ENCODE data around the gene PA2G4.
"Not testable (repeated sequence)": the region's sequence is repeated elsewhere in the genome, so short reads cannot be mapped to it uniquely, and the experiment has no call there.

The PA2G4 gene

GRCh38 chr12:56104109-56104814, at the start of gene PA2G4:
TSS of gene PA2G4 (plus strand) at chr12:56104559. CDS start at chr12:56104738, 179 bp downstream.
- peak; percentile 99 for DNase-seq

- DNase-seq: not testable (repeated sequence)
These were observed 44.4 kb upstream of the PA2G4 start for GRCh38 chr12:56059964-56060363.

DNA sequence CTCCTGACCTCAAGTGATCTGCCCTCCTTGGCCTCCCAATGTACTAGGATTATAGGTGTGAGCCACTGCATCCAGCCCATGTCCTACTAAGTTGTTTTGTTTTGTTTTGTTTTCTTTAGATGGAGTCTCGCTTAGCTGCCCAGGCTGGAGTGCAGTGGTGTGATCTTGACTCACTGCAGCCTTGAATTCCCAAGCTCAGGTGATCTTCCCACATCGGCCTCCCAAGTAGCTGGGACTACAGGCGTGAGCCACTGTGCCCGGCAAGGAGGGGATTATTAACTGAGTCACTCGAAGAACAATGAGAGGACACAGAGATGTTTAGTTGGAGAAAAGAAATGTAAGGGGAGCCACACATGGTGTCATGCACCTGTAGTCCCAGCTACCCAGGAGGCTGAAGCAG, 42.4 kb upstream of the PA2G4 start:
- DNase-seq: no peak

- no peak for DNase-seq
These were observed 41.4 kb upstream of the PA2G4 start for GRCh38 chr12:56062996-56063395.

GRCh38 chr12:56071648-56072047, 32.7 kb upstream of the PA2G4 start:
- DNase-seq: no peak

DNA sequence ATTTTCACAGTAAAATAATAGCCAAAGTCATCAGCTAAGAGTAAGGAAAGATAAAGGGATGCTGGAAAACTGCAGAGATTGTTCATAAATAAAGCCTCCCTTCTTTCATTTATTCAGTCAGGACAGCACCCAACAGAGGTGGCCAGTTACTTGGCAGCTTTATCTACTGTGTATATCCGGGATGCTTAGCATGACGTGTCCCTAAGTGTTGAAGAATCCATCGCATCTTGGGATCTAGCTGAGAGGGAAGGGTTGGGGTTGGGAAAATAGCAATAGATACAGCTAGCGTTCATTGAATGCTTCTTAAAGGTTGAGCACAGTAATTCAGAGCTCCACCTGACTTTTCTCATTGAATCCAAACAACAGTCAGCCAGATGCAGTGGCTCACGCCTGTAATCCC, 30.0 kb upstream of the PA2G4 start:
- DNase-seq: no peak

- DNase-seq: not testable (repeated sequence)
These were observed 26.4 kb upstream of the PA2G4 start for GRCh38 chr12:56077966-56078365.

GRCh38 chr12:56078427-56078826, 25.9 kb upstream of the PA2G4 start:
- no peak for DNase-seq

- DNase-seq: peak; percentile 66
These were observed 25.2 kb upstream of the PA2G4 start for GRCh38 chr12:56078931-56079722.

DNA sequence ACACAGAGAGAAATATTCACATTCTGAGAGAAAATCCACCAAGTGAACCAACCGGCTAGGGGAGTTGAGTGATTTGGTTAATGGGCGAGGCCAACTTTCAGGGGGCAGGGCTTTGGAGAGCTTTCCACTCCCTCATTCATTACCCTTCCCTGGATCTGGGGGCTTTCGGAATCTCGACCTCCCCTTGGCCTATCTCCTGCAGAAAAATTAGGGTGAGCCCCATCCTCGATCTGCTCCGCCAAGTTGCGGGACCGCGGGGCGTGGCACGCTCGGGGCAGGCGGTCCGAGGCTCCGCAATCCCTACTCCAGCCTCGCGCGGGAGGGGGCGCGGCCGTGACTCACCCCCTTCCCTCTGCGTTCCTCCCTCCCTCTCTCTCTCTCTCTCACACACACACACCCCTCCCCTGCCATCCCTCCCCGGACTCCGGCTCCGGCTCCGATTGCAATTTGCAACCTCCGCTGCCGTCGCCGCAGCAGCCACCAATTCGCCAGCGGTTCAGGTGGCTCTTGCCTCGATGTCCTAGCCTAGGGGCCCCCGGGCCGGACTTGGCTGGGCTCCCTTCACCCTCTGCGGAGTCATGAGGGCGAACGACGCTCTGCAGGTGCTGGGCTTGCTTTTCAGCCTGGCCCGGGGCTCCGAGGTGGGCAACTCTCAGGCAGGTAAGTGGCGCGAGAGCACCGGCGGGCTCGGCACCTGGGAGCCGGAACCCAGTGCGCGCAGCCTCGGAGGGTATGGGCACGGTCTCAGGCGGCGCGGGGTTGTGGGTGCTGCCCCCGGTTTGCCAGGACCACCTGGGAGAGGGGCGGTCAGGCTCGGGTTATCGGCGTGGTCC, 24.4 kb upstream of the PA2G4 start, which contains the start of gene ERBB3:
ERBB3 (plus strand) TSS at position 443 of the 833 bp plus-strand sequence; CDS start at position 579, 136 bp downstream.
- DNase-seq: peak; percentile 73

- no peak for DNase-seq
These were observed 23.7 kb upstream of the PA2G4 start for GRCh38 chr12:56080556-56081138.

DNA sequence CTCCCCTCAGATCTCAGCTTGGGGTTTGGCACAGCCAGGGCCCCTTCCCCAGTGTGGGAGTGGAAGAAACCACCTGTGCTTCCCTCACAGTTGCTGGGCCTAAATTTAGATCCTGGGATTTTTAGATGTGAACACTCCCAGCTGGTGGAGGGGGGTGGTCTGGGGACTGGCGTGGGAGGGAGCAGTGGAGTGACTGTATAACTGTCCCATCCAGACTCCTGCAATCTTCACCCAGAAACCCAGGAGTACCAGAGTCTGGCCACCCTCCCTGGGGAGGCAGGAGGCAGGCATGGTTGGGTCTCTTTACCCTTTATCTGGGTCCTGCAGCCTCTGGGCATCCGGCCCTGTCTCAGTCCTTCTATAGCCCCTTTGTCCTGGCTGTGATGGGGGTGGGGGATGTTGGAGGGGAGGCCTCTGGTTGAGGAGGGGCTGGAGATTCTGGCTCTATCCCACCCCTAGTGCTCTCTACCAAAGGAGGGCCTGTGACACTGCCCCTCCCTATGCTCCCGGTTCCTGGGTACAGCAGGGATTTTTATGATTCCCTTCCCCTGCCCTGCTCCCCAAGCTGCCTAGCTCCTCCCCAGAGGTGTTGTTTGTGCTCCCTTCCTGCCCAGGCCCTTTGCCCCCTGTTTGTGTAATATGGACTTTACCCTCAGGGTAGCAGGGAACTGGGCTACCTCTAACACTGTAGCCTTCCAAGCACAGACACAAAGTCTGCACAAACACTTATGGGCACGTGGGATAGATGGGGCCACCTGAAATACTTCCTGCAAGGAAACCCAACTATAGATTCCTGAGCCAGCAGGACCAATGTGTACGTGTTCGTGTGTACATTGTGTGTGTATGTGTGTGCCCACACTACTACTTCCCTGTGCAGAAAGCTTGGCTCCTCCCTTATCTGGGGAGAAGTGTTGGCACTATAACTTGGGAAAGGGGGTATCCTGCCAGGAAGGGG, 22.7 kb upstream of the PA2G4 start:
- no peak for DNase-seq

DNA sequence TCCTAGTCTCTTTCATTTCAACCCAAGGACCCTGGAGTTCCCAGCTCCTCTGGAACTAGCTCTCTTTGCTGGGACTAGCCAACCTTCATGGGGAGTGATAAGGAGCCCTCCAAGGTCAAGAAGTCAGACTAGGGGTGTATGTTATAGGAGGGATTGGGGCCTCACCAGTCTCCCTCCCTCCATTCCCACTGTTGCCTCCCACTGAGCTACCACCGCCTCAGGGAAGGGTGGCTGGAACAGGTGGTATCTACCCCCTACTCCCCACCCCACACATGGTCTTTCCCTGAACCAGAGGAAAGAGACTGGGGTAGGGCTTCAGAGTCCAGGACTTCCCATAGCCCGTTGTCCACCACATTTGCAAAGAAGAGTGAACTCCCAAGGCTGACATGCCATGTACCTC, 22.0 kb upstream of the PA2G4 start:
- no peak for DNase-seq

- no peak for DNase-seq
These were observed 21.4 kb upstream of the PA2G4 start for GRCh38 chr12:56082967-56083366.

DNA sequence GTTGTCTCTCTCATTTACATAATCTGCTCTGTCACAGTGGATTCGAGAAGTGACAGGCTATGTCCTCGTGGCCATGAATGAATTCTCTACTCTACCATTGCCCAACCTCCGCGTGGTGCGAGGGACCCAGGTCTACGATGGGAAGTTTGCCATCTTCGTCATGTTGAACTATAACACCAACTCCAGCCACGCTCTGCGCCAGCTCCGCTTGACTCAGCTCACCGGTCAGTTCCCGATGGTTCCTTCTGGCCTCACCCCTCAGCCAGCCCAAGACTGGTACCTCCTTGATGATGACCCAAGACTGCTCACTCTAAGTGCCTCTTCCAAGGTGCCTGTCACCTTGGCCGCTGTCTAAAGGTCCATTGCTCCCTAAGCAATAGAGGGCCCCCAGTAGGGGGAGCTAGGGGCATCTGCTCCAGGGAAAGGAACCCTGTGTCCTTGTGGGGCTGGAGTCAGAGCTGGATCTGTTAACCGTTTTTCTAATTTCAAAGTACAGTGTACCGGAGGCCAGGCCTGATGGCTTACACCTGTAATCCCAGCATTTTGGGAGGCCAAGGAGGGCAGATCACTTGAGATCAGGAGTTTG, 19.3 kb upstream of the PA2G4 start:
- DNase-seq: peak; percentile 14

DNA sequence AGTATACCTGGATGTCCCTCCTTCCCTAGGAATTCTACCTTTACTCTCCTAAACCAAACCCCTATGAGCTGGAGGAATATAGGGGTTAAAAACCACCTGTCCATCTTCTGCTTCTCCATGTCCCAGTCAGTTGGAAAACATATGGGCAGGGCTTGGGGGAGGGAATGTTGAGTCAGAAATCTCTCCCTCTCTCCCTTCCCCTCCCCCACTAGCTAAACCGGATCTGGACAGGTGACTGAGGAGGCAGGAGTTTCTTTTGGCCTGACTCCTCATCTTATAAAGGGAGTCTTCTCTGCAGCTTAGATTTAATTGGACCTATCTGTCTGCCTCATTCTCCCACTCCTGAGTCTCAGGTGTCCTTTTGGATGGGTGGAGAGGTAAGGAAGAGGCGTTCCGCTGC, 18.3 kb upstream of the PA2G4 start:
- no peak for DNase-seq

- no peak for DNase-seq
These were observed 17.8 kb upstream of the PA2G4 start for GRCh38 chr12:56086608-56087007.

DNA sequence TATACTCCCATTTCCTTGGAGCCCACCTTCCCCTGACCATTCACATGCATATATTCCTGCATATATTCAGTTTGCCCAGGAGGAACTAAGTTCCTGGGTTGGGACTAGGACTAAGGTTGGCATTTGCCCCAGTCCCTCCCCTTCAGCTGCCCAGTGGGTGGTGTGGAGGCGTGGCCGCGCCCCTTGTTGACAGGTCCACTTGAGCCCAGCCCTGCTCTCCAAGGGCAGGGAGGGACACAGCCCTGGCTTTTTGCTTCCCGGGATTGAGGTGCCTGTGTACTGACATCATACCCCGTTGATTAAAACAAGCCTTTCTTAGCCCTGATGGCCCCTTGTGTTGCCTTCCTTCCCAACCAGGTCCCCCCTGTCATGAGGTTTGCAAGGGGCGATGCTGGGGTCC, 17.1 kb upstream of the PA2G4 start:
- DNase-seq: peak; percentile 13

DNA sequence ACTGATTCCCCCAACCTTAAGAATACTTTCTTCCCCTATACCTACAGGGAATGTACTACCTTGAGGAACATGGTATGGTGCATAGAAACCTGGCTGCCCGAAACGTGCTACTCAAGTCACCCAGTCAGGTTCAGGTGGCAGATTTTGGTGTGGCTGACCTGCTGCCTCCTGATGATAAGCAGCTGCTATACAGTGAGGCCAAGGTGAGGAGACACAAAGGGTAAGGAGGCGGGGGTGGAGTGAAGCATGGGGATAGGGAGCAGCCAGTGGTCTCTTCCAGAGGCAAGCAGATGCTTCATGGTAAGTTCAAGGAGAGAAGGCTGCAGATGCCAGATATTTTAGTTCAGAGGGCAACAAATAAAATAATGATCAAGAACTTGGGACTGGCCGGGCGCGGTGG, 6.6 kb upstream of the PA2G4 start:
- no peak for DNase-seq

- DNase-seq: peak; percentile 11
These were observed 5.8 kb upstream of the PA2G4 start for GRCh38 chr12:56098592-56098991.

GRCh38 chr12:56099787-56100186, 4.6 kb upstream of the PA2G4 start:
- no peak for DNase-seq
